M059J (cell line): ENCODE measurements around the gene SMIM32. TPM values are rescaled to one million over a fixed set of nuclear protein-coding genes. Genes with fewer than 3 reads are reported as not detected.

Source experiments
- DNase-seq: peaks from one replicate; pipeline ENCODE4 v3.0.0-alpha.2; 2012; ENCODE audit warnings: low read depth
- total RNA-seq: library from RNA; depleted of rRNA; stranded (reverse); fragments of >200 nt; shearing (Covaris generic); gene quantifications from 2 replicates; pipeline ENCODE4 v1.2.3, GENCODE V29; 2014

SMIM32 gene
- total RNA-seq, 1 experiment from 2014 or later: not detected

DNA sequence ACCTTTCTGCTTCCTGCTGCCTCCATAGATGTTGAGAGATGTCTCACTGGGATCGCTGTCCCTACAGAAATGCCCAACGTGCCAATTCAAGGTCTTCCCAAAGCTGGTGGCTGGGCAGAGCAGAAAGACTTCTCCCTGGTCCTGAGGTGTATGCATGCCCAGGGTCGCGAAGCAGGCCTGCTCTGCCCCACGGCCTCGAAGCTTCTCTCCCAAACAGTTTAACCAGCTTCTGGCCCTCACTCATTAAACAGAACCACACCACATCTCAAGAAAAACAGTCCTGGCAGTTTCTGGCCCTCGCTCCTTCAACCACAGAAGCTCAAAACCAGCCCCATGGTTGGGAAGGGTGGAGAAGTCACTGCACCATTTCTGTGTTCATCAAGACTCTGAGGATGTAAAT lies 14.7 kb upstream of the SMIM32 start:
- DNase-seq: no peak

DNA sequence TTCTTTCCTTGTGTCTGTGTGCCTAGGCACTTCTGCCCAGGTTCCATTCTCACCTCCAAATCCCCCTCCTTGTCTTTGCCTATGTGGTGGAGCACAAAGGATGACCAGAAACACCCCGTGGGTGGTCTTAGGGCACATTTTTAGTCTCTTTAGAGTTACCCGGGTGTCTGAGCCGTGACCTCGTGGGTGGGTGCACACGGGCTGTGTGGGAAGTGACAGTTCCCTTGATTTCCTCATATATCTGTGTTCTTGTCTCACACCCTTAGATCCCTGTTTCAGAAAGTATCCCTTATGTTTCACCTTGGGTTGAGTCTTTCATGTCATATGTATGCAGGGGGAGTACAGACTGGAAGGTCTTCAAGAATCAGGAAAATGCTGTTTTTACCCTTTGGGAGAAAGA lies 13.4 kb upstream of the SMIM32 start:
- DNase-seq: no peak

- no peak for DNase-seq
Measured at GRCh38 chr5:136205941-136206340, 13.0 kb upstream of the SMIM32 start.

- DNase-seq: peak; percentile 10
Measured at GRCh38 chr5:136205061-136205702, 12.2 kb upstream of the SMIM32 start.

GRCh38 chr5:136203303-136203922 lies 10.5 kb upstream of the SMIM32 start:
- no peak for DNase-seq

DNA sequence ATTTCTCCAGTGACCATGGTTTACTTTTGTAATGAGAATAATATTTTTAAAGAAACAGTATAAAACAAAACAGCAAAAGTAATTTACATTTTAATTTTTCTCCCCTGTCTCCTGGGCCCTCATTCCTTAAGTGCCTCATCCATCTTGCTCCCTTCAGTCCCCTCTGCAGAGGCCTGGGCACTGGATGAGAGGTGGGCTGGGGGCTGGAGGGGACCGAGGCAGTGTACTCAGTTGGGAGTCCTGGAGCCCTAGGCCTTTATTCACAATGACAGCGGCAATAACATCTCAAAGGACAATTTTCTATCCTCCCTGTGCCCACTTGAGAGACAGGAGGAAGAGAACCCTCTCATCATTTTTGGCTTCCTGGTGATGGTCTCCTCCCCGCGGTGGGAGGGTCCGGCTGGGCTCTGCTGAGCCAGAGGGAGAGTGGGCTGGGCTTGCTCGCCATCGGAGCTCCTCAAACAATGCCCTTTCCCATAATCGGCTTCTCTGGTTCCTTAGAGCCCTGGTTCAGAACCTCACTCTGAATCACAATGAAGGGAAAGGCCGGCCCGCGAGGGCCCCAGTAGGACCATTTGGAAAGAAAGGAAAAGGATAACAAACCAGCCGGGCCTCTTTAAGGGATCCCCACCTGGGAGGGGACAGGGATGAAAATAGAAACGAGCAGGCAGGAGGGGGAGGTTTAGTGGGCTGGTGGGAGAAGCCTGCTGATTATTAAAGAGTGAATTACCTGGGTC lies 9.7 kb upstream of the SMIM32 start:
- no peak for DNase-seq

DNA sequence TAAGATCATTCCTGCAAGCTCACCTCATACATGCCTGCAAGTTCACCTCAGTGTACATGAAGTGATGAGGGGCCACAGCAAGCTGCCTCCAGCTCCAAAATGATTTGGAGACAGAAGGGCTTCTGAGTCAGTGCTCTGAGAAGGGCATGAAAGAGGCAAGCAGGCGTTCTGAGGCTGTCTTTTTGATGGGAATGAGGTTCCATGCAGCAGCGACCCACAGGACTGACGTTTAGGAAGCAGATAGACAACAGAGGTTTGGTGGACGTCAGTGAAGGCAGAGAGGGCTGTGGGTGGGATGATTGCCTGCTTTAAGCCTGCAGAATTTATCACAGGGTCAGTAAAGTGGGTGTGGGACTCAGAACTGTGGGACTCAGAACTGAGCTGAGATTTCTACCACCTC lies 8.9 kb upstream of the SMIM32 start:
- DNase-seq: no peak

DNA sequence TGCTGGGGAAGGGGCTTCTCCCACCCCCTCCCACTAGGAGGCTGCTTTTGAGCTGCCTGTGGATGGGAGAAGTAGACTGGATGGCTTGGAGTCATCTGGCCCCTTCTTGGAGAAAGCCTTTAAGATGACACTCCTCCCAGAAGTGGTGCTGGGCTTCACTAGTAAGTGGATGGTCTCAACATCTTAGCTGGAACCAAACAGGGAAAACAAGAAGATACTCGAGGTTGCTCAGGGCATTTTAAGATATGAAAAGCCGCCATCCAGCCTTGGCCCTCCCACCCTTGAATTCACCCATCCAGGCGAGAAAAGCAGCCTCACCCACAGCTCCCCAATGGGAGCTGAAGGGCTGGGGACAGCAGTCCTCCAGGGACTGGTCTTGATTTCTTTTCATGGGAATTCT lies 7.8 kb upstream of the SMIM32 start:
- no peak for DNase-seq

DNA sequence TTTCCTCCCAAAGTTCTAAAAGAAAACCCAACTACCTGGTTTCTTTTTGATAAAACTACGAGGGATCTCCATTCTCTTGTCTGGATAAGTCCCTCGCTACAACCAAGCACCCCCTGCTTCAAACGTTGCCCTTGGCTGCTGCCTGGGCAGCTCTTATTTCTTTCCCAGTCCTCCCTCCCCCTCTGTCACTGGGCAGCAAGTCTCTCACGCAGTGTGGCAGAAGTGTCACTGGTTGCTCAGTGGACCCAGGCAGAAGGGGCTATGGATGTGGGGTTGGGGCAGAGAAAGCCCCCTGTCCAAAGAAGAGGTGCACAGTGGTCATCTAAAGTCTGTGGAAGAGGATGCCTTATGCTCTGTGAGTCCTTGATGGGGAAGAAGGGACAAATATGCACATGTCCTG lies 7.2 kb upstream of the SMIM32 start:
- DNase-seq: no peak

DNA sequence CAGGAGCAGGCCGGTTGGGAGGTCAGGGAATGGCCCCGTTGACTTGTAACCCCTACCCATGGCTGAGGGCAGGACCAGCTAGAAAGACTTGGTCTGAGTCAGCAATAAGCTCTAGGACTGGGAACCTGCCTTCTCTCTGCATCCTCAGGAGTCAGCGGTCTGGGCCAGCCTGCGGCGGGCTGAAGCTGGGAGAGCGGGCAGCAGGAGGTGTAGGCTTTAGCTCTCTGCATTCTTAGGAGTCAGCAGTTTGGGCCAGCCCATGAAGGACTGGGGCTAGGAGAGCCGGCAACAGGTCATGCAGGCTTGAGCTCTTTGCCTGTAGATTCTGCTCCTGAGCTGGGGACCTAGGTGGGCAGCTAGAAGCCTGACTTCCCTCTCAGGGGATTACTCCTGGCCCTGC lies 6.4 kb upstream of the SMIM32 start:
- no peak for DNase-seq

DNA sequence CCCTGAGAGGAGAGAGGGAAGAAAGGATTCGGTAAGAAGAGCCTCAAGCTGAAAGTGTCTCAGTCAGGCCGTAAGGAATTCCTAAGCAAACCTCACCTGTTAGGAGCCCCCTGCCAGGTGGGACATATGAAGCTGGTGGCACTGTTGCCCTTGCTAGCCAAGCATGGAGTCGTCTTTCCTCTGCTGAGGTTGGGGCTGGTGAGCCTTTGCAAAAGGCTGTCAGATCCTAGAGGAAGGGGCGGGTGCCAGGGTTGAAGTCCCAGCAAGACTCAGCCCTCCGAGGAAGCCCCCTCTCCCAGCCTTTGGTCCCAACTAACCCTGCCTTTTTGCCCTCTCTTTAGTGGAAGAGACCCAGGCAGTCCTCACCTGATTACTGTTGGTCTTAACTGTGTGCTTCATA lies 5.5 kb upstream of the SMIM32 start:
- no peak for DNase-seq

DNA sequence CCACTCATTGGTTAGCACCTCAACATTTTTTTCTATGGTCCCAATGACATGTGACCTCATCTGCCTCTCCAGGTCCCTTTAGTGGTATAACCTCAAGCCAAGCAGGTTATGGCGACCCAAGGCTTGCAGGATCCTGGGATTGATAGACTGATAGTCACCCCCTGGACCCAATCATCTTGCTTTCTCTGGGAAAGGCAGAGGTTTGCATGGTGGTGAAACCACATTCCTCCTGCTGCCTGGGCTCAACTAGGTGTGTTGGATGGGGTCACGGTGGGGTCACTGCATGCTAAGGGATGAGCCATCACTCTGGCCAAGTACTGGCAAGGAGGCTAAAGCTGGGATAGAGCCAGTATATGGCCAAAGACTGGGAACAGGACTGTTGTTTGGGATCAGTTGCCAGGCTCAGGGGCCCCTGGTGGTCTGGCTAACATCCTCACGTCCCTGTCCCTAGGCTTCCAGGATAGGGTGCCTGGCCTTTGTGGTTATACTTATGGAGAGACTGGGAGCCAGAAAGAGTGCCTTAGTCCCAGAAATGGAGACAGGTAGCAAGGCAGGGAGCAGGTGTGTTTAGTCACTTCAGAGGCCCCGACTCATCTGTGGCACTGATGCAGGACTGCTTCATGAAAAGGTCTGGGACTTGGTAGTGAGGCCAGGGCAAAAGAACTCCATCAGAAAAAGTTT lies 4.6 kb upstream of the SMIM32 start:
- DNase-seq: peak; percentile 40

DNA sequence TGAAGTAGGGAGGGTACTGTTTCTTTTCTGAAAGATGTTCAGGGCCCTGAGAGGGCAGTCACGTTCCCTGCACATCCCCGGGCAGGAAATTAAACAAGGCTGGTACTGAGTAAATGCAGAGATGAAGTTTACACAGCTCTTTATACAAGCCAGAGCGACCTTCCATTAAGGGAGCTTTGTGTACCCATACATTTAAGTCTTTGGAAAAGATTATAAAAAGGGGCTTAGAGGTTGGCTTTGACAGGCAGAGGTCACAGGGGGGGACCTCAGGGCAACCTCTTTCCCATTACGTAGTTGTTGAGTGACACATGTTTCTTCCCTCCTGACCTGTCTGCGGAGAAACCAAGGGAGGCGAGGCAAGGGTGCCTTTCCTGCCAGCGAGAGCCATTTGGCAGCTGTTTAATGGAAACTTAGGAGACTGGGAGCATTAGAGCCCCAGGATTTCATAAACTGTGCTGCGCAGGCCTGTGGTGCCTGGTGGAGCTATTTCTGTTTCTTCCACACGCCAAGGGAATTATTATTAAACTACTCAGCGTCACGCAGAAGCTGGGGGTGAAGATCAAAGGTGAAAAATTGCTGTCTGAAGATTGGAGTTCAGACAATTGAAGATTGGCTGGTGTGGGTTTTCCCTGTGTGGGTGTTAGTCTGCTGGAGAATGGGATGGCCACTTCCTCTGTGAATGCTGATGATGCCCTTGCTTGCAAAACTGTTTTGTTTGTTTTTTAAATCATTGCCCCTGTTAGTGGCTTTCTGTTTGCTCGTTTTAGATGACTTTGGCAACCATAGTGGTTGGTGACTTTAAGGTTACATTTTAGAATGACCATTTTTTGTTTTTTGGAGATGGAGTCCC lies 3.2 kb upstream of the SMIM32 start:
- no peak for DNase-seq

DNA sequence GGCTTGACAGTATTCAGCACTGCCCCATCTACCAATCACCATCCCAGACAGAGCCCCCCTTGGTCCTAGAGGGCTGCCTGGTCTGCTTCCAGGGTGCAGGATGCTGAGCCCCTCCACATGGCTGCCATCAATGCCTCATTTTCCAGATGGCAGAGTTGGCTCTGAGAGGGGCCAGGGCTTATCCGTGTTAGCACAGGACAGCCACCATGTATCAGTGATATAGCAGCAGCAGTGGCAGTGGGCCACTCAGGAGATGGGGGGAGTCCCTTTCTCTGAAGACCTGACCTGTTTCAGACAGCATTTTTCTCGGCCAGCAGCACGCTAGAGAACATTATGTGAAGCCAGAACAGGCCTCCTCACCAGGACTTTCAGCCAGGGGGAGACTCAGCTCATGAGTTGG lies 1.6 kb upstream of the SMIM32 start:
- no peak for DNase-seq

DNA sequence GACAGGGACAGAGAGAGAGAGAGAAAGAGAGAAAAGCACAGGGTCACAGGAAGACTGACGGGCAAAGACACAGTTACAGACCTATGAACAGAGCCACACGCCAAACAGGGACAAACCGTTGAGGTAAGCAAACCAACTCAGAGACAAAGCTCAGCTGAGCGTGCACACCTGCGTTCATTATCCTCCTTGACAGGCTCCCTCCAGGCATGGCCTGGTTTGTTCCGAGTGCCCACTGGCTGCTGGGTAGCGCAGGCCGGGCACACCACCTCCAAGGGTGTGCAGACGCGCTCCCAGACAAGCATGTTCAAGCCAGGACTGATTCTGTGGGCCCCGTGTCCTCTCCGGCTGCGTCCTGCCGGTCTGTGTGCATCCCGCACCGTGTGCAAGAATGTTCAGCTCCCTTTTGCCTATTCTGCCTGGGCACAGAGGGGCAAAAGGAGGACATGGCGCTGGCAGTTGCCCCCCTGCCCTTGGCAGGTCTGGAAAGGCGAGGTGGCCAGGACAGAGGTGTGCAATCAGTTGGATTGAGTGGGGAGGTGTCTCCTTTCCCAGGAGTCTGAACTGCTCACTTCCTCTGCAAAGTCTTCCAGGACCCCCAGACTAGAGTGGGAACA lies 467 bp upstream of the SMIM32 start:
- DNase-seq: no peak

DNA sequence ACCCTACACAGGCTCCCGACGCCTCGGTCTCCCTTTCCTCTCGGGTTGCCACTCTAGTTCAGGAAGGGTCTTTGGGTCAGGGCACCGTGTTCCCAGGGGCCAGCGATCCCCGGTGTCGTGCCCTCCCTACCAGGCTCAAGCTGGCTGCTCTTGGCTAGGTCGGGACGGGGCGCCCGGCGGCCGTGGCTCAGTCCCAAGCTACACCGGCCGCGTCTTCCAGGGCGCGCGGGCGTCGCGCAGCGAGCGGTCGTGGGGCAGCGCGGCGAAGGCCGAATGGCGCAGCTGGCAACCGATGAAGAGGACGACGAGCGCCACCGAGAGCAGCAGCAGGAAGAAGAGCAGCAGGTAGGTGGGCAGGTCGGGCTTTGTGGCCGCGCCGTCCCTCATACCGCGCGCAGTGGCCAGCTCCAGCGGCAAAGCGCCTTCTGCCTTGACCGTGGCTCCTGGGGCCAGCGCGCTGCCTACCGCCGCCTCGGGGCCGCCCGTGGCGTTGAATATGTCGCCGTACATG lies 892 bp downstream of the SMIM32 start:
- DNase-seq: no peak

GRCh38 chr5:136191304-136192014 lies 1.5 kb downstream of the SMIM32 start:
- peak; percentile 9 for DNase-seq

DNA sequence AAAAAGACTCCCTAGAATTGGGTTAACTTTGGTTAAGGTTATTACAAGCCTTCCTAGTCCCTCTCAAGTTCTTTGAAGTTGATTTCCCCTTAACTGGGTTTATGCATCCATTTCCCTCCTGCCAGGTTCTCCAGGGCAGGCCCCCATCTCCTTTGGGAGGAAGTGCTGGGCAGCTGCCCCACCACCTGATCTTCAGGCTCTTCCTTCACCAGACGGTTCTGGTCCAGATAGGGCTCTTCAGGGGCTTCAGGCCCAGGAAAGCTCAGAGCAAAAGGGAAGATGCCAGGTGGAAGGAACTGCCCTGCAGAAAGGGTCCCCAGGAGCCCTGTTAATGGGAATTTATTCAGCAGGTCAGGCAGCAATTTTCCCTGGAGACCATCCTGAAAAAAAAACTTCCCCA lies 2.1 kb downstream of the SMIM32 start:
- no peak for DNase-seq

DNA sequence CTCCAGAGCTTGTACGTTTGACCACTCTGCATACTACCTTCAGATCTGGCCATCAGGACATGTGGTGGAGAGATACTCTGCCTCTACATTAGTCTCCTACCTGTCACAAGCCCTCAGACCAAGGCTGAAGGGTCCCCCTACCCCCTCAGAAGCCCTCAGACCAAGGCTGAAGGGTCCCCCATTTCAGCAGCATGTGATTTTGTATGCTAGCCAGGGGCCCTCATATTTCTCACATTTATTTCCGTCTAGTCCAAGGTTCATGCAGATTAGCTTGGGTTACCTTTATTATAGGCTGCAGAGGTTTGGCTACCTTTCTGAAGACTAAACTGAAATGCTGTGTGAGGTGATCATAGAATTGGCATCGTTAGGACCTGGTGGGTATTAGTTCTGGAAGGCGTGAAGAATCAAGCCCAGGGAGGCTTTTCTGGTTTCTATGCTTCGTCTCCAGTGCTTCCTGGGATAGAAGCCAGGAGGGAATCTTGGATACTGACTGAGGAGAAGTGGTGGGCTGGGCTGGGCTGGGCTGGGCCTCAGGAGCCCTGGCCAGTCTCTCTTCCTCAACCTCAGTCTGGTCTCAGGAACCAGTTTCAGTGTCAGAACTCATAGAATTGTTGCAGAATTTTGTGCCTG lies 2.8 kb downstream of the SMIM32 start:
- no peak for DNase-seq

DNA sequence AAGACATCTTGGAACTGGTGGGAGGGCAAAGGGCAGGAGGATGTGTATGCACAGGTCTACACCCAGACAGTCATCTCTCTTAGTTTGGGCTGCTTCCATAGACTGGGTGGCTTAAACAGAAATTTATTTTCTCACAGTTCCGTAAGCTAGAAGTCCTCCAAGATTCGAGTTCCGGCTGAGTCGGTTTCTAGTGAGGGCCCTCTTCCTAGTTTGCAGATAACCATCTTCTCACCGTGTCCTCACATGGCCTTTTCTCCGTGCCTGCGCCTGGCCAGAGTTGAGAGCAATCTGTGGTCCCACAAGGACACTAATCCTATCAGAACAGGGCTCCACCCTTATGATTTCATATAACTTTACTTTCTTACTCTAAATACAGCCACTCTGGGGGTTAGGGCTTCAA lies 4.1 kb downstream of the SMIM32 start:
- DNase-seq: no peak
